CD4-positive, alpha-beta T cell (primary cell): ENCODE data around the gene C1QTNF9B. TPM values are rescaled to one million over a fixed set of nuclear protein-coding genes. Genes with fewer than 3 reads are reported as not detected.

ENCODE experiments used
- ATAC-seq: fragments of 200-7000 bp; cut with Tn5 transposase; one replicate; pipeline ENCODE4 v1.10.0; 2022; ENCODE audit warnings: mild to moderate bottlenecking; ENCODE audit not compliant: poor library complexity
- CTCF ChIA-PET: fragments of 350-600 bp; sonication (Branson Sonifier 250); formaldehyde crosslinking; loops from one replicate; lab custom pipeline; 2021; ENCODE audit warnings: antibody characterized with exemption, inconsistent platforms; lab: Charles Lee
- POLR2A ChIA-PET: fragments of 350-600 bp; sonication (Branson Sonifier 250); formaldehyde crosslinking; loops from one replicate; lab custom pipeline; 2021; ENCODE audit warnings: antibody characterized with exemption, inconsistent platforms; lab: Charles Lee
- DNase-seq, 14 experiments: peaks; one replicate each; pipeline ENCODE4 v3.0.0-alpha.2; 2013 to 2020; ENCODE audit warnings: mixed read lengths in 2 of 14
- H3K27ac ChIP-seq, 2 donors: one replicate each; pipeline versions ENCODE4 v1.5.1 to v1.7.0; 2013; ENCODE audit warnings: low read length in 2 of 2, low read depth in 1 of 2, mild to moderate bottlenecking in 1 of 2
- H3K27me3 ChIP-seq, 2 experiments: 1 replicate in 1 of 2; 2 replicates in 1 of 2; pipeline versions ENCODE4 v1.6.1 to v1.7.0; 2013; ENCODE audit warnings: low read length in 2 of 2, control low read depth in 1 of 2, mild to moderate bottlenecking in 1 of 2, moderate library complexity in 1 of 2; ENCODE audit not compliant: insufficient read depth in 2 of 2, control insufficient read depth in 1 of 2
- H3K36me3 ChIP-seq: one replicate; pipeline ENCODE4 v1.6.1; 2013; ENCODE audit warnings: low read length, control low read depth; ENCODE audit not compliant: insufficient read depth
- H3K4me1 ChIP-seq: one replicate; pipeline ENCODE4 v1.6.1; 2013; ENCODE audit warnings: low read length, control low read depth; ENCODE audit not compliant: insufficient read depth
- H3K4me3 ChIP-seq: one replicate; pipeline ENCODE4 v1.5.1; 2013; ENCODE audit warnings: mild to moderate bottlenecking, low read length, moderate library complexity
- H3K9me3 ChIP-seq, 2 experiments: 1 replicate in 1 of 2; 2 replicates in 1 of 2; pipeline versions ENCODE4 v1.6.1 to v1.7.0; 2013; ENCODE audit warnings: low read length in 2 of 2, mild to moderate bottlenecking in 2 of 2, control low read depth in 1 of 2, moderate library complexity in 1 of 2; ENCODE audit not compliant: control insufficient read depth in 1 of 2, insufficient read depth in 1 of 2
- H3K27ac Mint-ChIP-seq: one replicate; pipeline ENCODE4 v1.8.0; 2020; ENCODE audit warnings: mixed read lengths
- H3K27me3 Mint-ChIP-seq: one replicate; pipeline ENCODE4 v1.8.0; 2021; ENCODE audit warnings: mixed read lengths
- H3K36me3 Mint-ChIP-seq: one replicate; pipeline ENCODE4 v1.8.0; 2021; ENCODE audit warnings: low read depth, mixed read lengths
- H3K4me1 Mint-ChIP-seq: one replicate; pipeline ENCODE4 v1.8.0; 2021; ENCODE audit warnings: low read depth, mixed read lengths
- H3K4me3 Mint-ChIP-seq: one replicate; pipeline ENCODE4 v1.8.0; 2020; ENCODE audit warnings: mild to moderate bottlenecking, mixed read lengths
- H3K9me3 Mint-ChIP-seq: one replicate; pipeline ENCODE4 v1.8.0; 2020; ENCODE audit warnings: mixed read lengths
- CTCF ChIP-seq: fragments of 200-600 bp; IDR thresholded peaks from one replicate; pipeline ENCODE4 v1.8.0; 2022; ENCODE audit warnings: antibody characterized with exemption, mild to moderate bottlenecking
- intact Hi-C, 2 experiments: fragments of 100-400 bp; cut with DNase I in 1 of 2; cut with micrococcal nuclease in 1 of 2; formaldehyde crosslinking; loops; one replicate each; pipeline versions ENCODE4 v1.15.1 to v1.9.0; 2023 to 2025; cut with DNase I, micrococcal nuclease
- total RNA-seq, 174 experiments: library from RNA in 2 of 174; stranded (reverse) in 2 of 174; gene quantifications; one replicate each; pipeline ENCODE4 v1.2.3 and lab custom pipeline; 2021 to 2026

C1QTNF9B gene
- total RNA-seq, 2 experiments from 2014 or later = not detected

GRCh38 chr13:23868521-23868920 lies 28.8 kb downstream of the C1QTNF9B start:
- intact Hi-C loops = no loop called here
- H3K27me3 Mint-ChIP-seq = no peaks in the 10 kb centered on the region
- peaks cover 2% of the 10 kb centered on the region for H3K36me3 Mint-ChIP-seq
- no peak overlapping the region for H3K4me3 ChIP-seq
- no peaks in the 10 kb centered on the region for H3K4me1 ChIP-seq
- peaks cover 4% of the 10 kb centered on the region for H3K36me3 ChIP-seq
- TF ChIP-seq CTCF = no peak
- CTCF ChIA-PET = no interaction called here
- no peaks in the 10 kb centered on the region for H3K9me3 Mint-ChIP-seq
- no peak overlapping the region for H3K27ac ChIP-seq
- POLR2A ChIA-PET = no interaction called here
- peaks cover 4% of the 10 kb centered on the region for H3K4me1 Mint-ChIP-seq
- no peaks in the 10 kb centered on the region for H3K9me3 ChIP-seq
- H3K4me3 Mint-ChIP-seq = no peak overlapping the region
- no peak for ATAC-seq
- DNase-seq = no peak
- H3K27me3 ChIP-seq = no peaks in the 10 kb centered on the region
- no peak overlapping the region for H3K27ac Mint-ChIP-seq

GRCh38 chr13:23867027-23867491 lies 30.2 kb downstream of the C1QTNF9B start:
- H3K36me3 ChIP-seq = peaks cover 4% of the 10 kb centered on the region
- no peaks in the 10 kb centered on the region for H3K4me1 ChIP-seq
- TF ChIP-seq CTCF = no peak
- no peak overlapping the region for H3K4me3 ChIP-seq
- H3K9me3 ChIP-seq = no peaks in the 10 kb centered on the region
- no peak overlapping the region for H3K27ac Mint-ChIP-seq
- no peaks in the 10 kb centered on the region for H3K9me3 Mint-ChIP-seq
- no peaks in the 10 kb centered on the region for H3K27me3 Mint-ChIP-seq
- no peak overlapping the region for H3K4me3 Mint-ChIP-seq
- POLR2A ChIA-PET = no interaction called here
- intact Hi-C loops = no loop called here
- CTCF ChIA-PET = no interaction called here
- DNase-seq (no peak), ATAC-seq (no peak)
- H3K27ac ChIP-seq = no peak overlapping the region
- H3K4me1 Mint-ChIP-seq = peaks cover 4% of the 10 kb centered on the region
- H3K36me3 Mint-ChIP-seq = peaks cover 11% of the 10 kb centered on the region
- H3K27me3 ChIP-seq = no peaks in the 10 kb centered on the region

- Mint-ChIP-seq H3K9me3 (no peaks in the 10 kb centered on the region), H3K36me3 (peaks cover 16% of the 10 kb centered on the region), H3K4me1 (peaks cover 4% of the 10 kb centered on the region), H3K4me3 (no peak overlapping the region), H3K27ac (no peak overlapping the region), H3K27me3 (no peaks in the 10 kb centered on the region)
- no peak overlapping the region for H3K27ac ChIP-seq
- intact Hi-C loops = no loop called here
- CTCF ChIA-PET = no interaction called here
- no peak overlapping the region for H3K4me3 ChIP-seq
- H3K36me3 ChIP-seq = peaks cover 4% of the 10 kb centered on the region
- no peak for TF ChIP-seq CTCF
- no peak for ATAC-seq
- no peaks in the 10 kb centered on the region for H3K27me3 ChIP-seq
- H3K9me3 ChIP-seq = no peaks in the 10 kb centered on the region
- DNase-seq = no peak
- POLR2A ChIA-PET = no interaction called here
- no peaks in the 10 kb centered on the region for H3K4me1 ChIP-seq
Measured at GRCh38 chr13:23866420-23867026, 30.8 kb downstream of the C1QTNF9B start.
